Upper lobe of left lung (tissue), 6 donors: Measurements from ENCODE around the gene PRC1. TPM values are rescaled to one million over a fixed set of nuclear protein-coding genes. Genes with fewer than 3 reads are reported as not detected.

ENCODE experiments used
- ATAC-seq, 2 donors: fragments of 200-7000 bp; cut with Tn5 transposase; one replicate each; pipeline ENCODE4 v1.9.1; 2022; ENCODE audit warnings: mild to moderate bottlenecking in 2 of 2, moderate library complexity in 2 of 2; ENCODE audit not compliant: low FRiP score in 2 of 2
- DNase-seq, 2 donors: peaks; one replicate each; pipeline ENCODE4 v3.0.0-alpha.2; 2019 to 2020
- H3K27ac ChIP-seq, 4 donors: fragments of 200-600 bp; sonication (generic); one replicate each; pipeline ENCODE4 v1.5.1; 2016 to 2019
- H3K27me3 ChIP-seq, 4 donors: fragments of 200-600 bp; sonication (generic); one replicate each; pipeline ENCODE4 v1.5.1; 2017 to 2019
- H3K36me3 ChIP-seq, 4 donors: fragments of 200-600 bp; sonication (generic); one replicate each; pipeline ENCODE4 v1.5.1; 2016 to 2019
- H3K4me1 ChIP-seq, 4 donors: fragments of 200-600 bp; sonication (generic); one replicate each; pipeline ENCODE4 v1.5.1; 2018 to 2019
- H3K4me3 ChIP-seq, 4 donors: fragments of 200-600 bp; sonication (generic); one replicate each; pipeline ENCODE4 v1.5.1; 2017 to 2019; ENCODE audit warnings: mild to moderate bottlenecking in 2 of 4, moderate library complexity in 1 of 4
- H3K9me3 ChIP-seq, 4 donors: fragments of 200-600 bp; sonication (generic); one replicate each; pipeline ENCODE4 v1.5.1; 2018 to 2019
- EP300 ChIP-seq, 4 donors: sonication (generic); formaldehyde crosslinking; IDR thresholded peaks; one replicate each; pipeline ENCODE4 v1.5.1; 2017; ENCODE audit warnings: antibody characterized with exemption in 4 of 4, control low read depth in 2 of 4
- POLR2A ChIP-seq, 4 donors: fragments of 450-650 bp; IDR thresholded peaks; one replicate each; pipeline ENCODE4 v1.5.1; 2016 to 2017; ENCODE audit warnings: antibody characterized with exemption in 4 of 4, mild to moderate bottlenecking in 2 of 4
- POLR2AphosphoS5 ChIP-seq, 2 donors: sonication (generic); formaldehyde crosslinking; IDR thresholded peaks; one replicate each; pipeline ENCODE4 v1.5.1; 2017; ENCODE audit warnings: antibody characterized with exemption in 2 of 2
- WGBS, 2 donors: methylation state at CpG; one replicate each; pipeline ENCODE4 v1.1.5; 2017 to 2018; 5-methylcytosine and 5-hydroxymethylcytosine counted together
- small RNA-seq, 4 donors: library from RNA; depleted of rRNA; stranded (forward); fragments of <200 nt; gene quantifications; one replicate each; pipeline ENCODE3, GENCODE V24; 2016
- total RNA-seq, 6 donors: library from RNA; depleted of rRNA in 4 of 6; stranded (reverse); fragments of >200 nt in 4 of 6; gene quantifications; one replicate each; pipeline versions ENCODE4 v1.1.0 to v1.2.1, GENCODE V29; 2016 to 2021
- TF ChIP-seq, protein P1 (sequence below), 6 experiments: fragments of 450-650 bp in 4 of 6; fragments of 200-600 bp in 2 of 6; sonication (generic) in 2 of 6; IDR thresholded peaks; one replicate each; pipeline ENCODE4 v1.5.1; 2016 to 2019; ENCODE audit warnings: antibody characterized with exemption in 6 of 6
- donor health status: DM: no; HTN: no; CAD: no; lungs with moderate emphysema.
- donor health status: DM: no; HTN: yes; CAD: no; lungs with severe emphysema.

The PRC1 gene
- total RNA-seq, 6 donors from 2014 or later, result 4.1 to 20.0 (median 10.7) TPM

- TF ChIP-seq POLR2AphosphoS5 (IDR thresholded peaks at IDR 0.05) (no peak), POLR2A (IDR thresholded peaks at IDR 0.05) (no peak), EP300 (IDR thresholded peaks at IDR 0.05) (no peak)
- TF ChIP-seq, protein P1, sequence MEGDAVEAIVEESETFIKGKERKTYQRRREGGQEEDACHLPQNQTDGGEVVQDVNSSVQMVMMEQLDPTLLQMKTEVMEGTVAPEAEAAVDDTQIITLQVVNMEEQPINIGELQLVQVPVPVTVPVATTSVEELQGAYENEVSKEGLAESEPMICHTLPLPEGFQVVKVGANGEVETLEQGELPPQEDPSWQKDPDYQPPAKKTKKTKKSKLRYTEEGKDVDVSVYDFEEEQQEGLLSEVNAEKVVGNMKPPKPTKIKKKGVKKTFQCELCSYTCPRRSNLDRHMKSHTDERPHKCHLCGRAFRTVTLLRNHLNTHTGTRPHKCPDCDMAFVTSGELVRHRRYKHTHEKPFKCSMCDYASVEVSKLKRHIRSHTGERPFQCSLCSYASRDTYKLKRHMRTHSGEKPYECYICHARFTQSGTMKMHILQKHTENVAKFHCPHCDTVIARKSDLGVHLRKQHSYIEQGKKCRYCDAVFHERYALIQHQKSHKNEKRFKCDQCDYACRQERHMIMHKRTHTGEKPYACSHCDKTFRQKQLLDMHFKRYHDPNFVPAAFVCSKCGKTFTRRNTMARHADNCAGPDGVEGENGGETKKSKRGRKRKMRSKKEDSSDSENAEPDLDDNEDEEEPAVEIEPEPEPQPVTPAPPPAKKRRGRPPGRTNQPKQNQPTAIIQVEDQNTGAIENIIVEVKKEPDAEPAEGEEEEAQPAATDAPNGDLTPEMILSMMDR (IDR thresholded peaks at IDR 0.05), result no peak
- DNase-seq, result no peak
- Histone ChIP-seq H3K27me3 (no peaks in the 10 kb centered on the region), H3K9me3 (no peaks in the 10 kb centered on the region), H3K4me1 (peaks cover 0 to 6% (median 0%) of the 10 kb centered on the region in 4 donors), H3K36me3 (peaks cover 23 to 79% (median 71%) of the 10 kb centered on the region in 4 donors), H3K27ac (no peak overlapping the region), H3K4me3 (no peak overlapping the region)
- ATAC-seq, result no peak
- 93 to 96% methylated on average over 6 of the region's 6 CpGs for WGBS, 2 donors
Observed at GRCh38 chr15:90918835-90919234, 75.5 kb downstream of the PRC1 start.

DNA sequence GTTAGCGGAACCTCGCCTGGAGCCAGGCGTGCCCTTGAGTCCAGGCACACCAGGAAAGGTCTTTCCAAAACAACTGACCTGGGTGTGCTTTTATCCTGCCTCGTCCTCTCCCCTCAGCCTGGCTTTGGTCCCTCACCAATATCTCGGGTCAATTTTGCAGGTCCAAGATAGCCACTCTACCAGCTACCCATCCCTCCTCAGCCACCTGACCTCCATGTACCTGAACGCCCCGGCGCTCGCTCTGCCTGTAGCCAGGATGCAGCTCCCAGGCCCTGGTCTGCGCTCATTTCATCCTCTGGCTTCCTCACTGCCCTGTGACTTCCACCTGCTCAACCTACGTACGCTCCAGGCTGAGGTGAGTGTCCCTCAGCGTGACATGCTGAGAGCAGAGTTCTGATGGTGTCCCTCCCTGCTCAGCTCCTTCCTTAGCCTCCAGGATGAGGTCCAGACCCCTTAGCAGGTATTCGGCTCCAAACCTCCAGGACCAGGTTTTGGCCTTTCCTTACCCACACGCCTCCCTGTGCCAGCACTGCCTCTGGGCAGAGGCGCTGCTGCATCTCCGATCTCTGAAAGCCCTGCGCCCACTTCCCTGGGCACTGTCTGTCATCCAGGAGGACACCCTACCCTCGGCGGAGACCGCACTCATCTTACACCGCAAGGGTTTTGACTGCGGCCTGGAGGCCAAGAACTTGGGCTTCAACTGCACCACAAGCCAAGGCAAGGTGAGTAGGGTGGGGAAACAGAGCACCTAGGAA is 76.1 kb downstream of the PRC1 start:
- Histone ChIP-seq H3K4me3 (no peak overlapping the region), H3K4me1 (peaks cover 0 to 6% (median 0%) of the 10 kb centered on the region in 4 donors), H3K27me3 (no peaks in the 10 kb centered on the region), H3K36me3 (peaks cover 28 to 85% (median 77%) of the 10 kb centered on the region in 4 donors), H3K9me3 (no peaks in the 10 kb centered on the region), H3K27ac (no peak overlapping the region)
- DNase-seq (no peak), ATAC-seq (no peak)
- TF ChIP-seq POLR2A (IDR thresholded peaks at IDR 0.05), result no peak
- TF ChIP-seq, protein P1 (IDR thresholded peaks at IDR 0.05), result no peak
- TF ChIP-seq POLR2AphosphoS5 (IDR thresholded peaks at IDR 0.05), result no peak
- no peak for TF ChIP-seq EP300 (IDR thresholded peaks at IDR 0.05)
- WGBS, 2 donors, result 96 to 98% methylated on average over 19 to 23 of the region's 23 CpGs

GRCh38 chr15:90917569-90917968 is 76.8 kb downstream of the PRC1 start:
- WGBS, 2 donors, result 91 to 98% methylated on average over 10 to 12 of the region's 12 CpGs
- no peak for ATAC-seq
- H3K4me1 ChIP-seq, result peaks cover 0 to 6% (median under 1%) of the 10 kb centered on the region in 4 donors
- no peaks in the 10 kb centered on the region for H3K9me3 ChIP-seq
- H3K36me3 ChIP-seq, result peaks cover 34 to 91% (median 84%) of the 10 kb centered on the region in 4 donors
- TF ChIP-seq, protein P1 (IDR thresholded peaks at IDR 0.05), result no peak
- TF ChIP-seq POLR2AphosphoS5 (IDR thresholded peaks at IDR 0.05), result no peak
- TF ChIP-seq POLR2A (IDR thresholded peaks at IDR 0.05), result no peak
- TF ChIP-seq EP300 (IDR thresholded peaks at IDR 0.05), result no peak
- H3K27me3 ChIP-seq, result no peaks in the 10 kb centered on the region
- H3K4me3 ChIP-seq, result no peak overlapping the region
- no peak overlapping the region for H3K27ac ChIP-seq
- no peak for DNase-seq

- peak overlapping the region; percentile 54 to 87 (median 78) for H3K27ac ChIP-seq
- no peaks in the 10 kb centered on the region for H3K9me3 ChIP-seq
- 86 to 88% methylated on average over 11 of the region's 11 CpGs for whole genome bisulfite sequencing, 2 donors
- H3K27me3 ChIP-seq, result no peaks in the 10 kb centered on the region
- peaks cover 45 to 99% (median 95%) of the 10 kb centered on the region in 4 donors for H3K36me3 ChIP-seq
- ATAC-seq (no peak), DNase-seq (no peak)
- peak overlapping the region in 2 of 4 donors; percentile 25 to 35 for H3K4me3 ChIP-seq
- H3K4me1 ChIP-seq, result peaks cover 0 to 6% (median 1%) of the 10 kb centered on the region in 4 donors
- TF ChIP-seq POLR2A (IDR thresholded peaks at IDR 0.05) (no peak), EP300 (IDR thresholded peaks at IDR 0.05) (no peak), POLR2AphosphoS5 (IDR thresholded peaks at IDR 0.05) (no peak)
- TF ChIP-seq, protein P1 (IDR thresholded peaks at IDR 0.05), result no peak
Observed at GRCh38 chr15:90916461-90916860, 77.9 kb downstream of the PRC1 start.

Small RNA genes lying within 50 kb of the gene (small RNA-seq; reads per million reads assigned to genes)
- 0 reads per million in 4 donors for gene RF00019

Other genes starting within 250 kb of the PRC1 start
- gene FURIN, start 125.9 kb downstream of the PRC1 start, total RNA-seq, result 100 to 1,000 TPM in 4 of 6 donors, 10 to 100 TPM in 2; 59.0 to 150 (median 108) TPM
- 100 to 1,000 TPM in 2 of 6 donors, 10 to 100 TPM in 4; 33.4 to 144 (median 68.3) TPM for gene FES, start 110.0 kb downstream of the PRC1 start, total RNA-seq
- gene MAN2A2, start 91.2 kb downstream of the PRC1 start, total RNA-seq, result 100 to 1,000 TPM in 2 of 6 donors, 10 to 100 TPM in 4; 36.8 to 219 (median 90.1) TPM
- 10 to 100 TPM in 5 of 6 donors, 1 to 10 TPM in 1; 5.0 to 19.3 (median 12.5) TPM for gene HDDC3, start 62.0 kb downstream of the PRC1 start, total RNA-seq
- 100 to 1,000 TPM in 1 of 6 donors, 10 to 100 TPM in 5; 40.7 to 108 (median 61.9) TPM for gene UNC45A, start 59.2 kb downstream of the PRC1 start, total RNA-seq
- gene RCCD1, start 39.7 kb downstream of the PRC1 start, total RNA-seq, result 10 to 100 TPM in 2 of 6 donors, 1 to 10 TPM in 4; 3.8 to 21.0 (median 9.4) TPM
- 10 to 100 TPM in 4 of 6 donors, 1 to 10 TPM in 2; 9.2 to 20.2 (median 14.8) TPM for gene VPS33B, start 28.1 kb upstream of the PRC1 start, total RNA-seq
- gene SV2B, start 105.7 kb upstream of the PRC1 start, total RNA-seq, result 1 to 10 TPM in 1 of 6 donors, under 1 TPM in 3, not detected in 2; 0.40 to 1.4 (median 0.62) TPM